Measurements from ENCODE around the gene STK11.

DNA sequence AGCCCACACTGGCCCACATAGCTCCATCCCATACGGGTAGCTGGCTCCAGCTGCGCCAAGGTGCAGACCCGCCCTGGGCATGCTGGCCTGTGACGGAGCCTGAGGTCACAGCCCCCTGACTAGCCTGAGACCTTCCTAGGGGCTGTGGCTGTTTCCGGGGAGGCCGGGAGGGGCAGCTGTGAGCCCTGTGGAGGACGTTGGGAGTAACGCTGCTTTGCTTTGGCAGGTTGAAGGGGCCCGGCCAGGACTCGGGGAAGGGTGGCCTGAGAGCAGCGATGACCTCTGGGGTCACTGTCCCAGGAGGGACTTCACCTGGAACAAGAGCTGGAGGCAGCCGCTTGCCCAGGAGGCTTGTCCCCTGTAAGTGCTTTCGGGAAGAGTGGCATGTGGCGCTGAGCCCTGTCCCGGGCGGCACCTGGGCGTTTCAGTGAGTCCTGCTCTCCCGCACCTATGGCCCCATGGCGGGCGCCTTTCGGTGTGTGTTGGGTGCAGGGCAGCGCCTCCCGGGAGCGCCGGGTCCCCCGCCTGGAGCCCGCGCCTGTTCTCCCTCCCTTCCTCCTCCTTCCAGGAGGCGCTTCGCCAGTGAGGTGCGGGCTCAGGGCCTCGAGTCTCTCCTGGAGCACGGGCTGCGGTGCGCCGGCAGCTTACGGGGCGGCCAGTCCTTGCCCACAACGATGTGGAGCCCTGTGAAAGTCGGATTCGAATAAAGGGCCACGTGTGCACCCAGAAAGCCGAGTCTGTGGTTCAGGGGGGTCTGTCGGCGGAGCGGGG lies 68.7 kb downstream of the STK11 start:
- TF ChIP-seq POLR2A (IDR thresholded peaks at IDR 0.05) (no peak), POLR2AphosphoS5 (IDR thresholded peaks at IDR 0.05) (peak in 1 of 3 donors; percentile 0)
- TF ChIP-seq, protein P1, sequence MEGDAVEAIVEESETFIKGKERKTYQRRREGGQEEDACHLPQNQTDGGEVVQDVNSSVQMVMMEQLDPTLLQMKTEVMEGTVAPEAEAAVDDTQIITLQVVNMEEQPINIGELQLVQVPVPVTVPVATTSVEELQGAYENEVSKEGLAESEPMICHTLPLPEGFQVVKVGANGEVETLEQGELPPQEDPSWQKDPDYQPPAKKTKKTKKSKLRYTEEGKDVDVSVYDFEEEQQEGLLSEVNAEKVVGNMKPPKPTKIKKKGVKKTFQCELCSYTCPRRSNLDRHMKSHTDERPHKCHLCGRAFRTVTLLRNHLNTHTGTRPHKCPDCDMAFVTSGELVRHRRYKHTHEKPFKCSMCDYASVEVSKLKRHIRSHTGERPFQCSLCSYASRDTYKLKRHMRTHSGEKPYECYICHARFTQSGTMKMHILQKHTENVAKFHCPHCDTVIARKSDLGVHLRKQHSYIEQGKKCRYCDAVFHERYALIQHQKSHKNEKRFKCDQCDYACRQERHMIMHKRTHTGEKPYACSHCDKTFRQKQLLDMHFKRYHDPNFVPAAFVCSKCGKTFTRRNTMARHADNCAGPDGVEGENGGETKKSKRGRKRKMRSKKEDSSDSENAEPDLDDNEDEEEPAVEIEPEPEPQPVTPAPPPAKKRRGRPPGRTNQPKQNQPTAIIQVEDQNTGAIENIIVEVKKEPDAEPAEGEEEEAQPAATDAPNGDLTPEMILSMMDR (IDR thresholded peaks at IDR 0.05 in 8 of 11, conservative IDR thresholded peaks at IDR 0.05 in 3 of 11), result no peak
